Stimulated activated CD8-positive, alpha-beta memory T cell treated with anti-CD3 and anti-CD28 coated beads, Interleukin-15, amount 100 ng/mL, for 4 hours (primary cell): ENCODE data around the gene SNRPA.
"Not testable (repeated sequence)": the region's sequence is repeated elsewhere in the genome, so short reads cannot be mapped to it uniquely, and the experiment has no call there.

Experiments used
- DNase-seq, 2 donors: peaks; one replicate each; pipeline ENCODE4 v3.0.0-alpha.2; 2020; ENCODE audit warnings: low read depth in 2 of 2

Gene SNRPA

GRCh38 chr19:40777645-40777936 is 26.6 kb downstream of the SNRPA start:
- no peak for DNase-seq

DNA sequence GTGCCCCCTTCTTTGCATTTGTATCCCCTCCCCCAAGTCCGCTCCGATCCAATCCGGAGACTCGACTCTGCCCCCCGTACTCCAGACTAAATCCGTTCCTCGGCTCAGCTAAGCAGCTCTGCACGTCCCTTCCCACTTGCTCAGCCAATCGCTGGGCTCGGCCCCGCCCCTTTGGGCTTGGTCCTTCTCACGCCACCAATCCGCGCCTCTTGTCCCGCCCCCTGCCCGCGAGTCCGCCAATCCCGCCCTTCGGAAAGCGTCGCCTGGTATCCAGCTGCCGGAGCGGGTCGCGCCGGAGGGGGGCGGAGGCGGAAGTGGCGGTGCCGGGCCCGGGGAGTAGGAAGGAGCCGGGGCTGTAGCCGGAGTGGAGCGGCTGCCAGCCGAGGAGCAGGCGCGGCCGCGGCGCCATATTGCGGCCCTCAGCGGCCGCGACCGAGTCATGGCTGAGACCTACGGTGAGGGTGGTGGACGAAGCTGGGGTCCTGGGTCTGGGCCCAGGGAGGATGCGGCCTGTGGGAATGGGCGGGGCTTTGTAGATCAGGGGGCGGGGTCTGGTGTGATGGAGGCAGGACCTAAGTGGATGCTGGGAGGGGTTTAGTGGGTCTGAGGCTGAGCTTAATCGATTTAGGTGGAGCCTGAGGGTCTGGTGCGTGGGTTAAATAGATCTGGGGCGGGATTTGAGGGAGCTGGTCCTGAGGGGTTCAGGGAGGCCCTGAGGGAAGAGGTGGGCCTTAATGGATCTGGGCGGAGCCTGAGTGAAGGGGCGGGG is 27.1 kb downstream of the SNRPA start, which contains the start of gene RAB4B:
RAB4B (plus strand) TSS at position 311 of the 769 bp plus-strand sequence; CDS start at position 440, 129 bp downstream.
- DNase-seq = peak; percentile 100

- no peak for DNase-seq
Measured at GRCh38 chr19:40778706-40779284, 27.8 kb downstream of the SNRPA start.

DNA sequence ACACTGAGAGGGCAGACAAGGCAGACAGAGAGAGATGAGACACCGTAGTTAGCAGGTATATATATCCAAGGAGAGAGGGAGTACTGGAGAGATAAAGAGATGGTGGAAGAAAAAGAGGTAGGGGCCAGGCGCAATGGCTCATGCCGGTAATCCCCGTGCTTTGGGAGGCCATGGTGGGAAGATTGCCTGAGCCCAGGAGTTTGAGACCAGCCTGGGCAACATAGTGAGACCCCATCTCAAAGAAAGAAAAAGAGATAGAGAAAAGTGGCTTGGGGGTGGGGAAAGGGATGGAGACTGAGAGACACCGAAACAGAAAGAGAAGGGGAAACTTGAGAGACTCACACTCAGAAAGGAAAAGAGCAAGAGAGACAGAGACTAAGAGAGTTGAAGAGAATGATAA is 29.6 kb downstream of the SNRPA start:
- no peak for DNase-seq

- DNase-seq = no peak
Measured at GRCh38 chr19:40781140-40781539, 30.1 kb downstream of the SNRPA start.

GRCh38 chr19:40783711-40784110 is 32.7 kb downstream of the SNRPA start:
- DNase-seq = no peak

DNA sequence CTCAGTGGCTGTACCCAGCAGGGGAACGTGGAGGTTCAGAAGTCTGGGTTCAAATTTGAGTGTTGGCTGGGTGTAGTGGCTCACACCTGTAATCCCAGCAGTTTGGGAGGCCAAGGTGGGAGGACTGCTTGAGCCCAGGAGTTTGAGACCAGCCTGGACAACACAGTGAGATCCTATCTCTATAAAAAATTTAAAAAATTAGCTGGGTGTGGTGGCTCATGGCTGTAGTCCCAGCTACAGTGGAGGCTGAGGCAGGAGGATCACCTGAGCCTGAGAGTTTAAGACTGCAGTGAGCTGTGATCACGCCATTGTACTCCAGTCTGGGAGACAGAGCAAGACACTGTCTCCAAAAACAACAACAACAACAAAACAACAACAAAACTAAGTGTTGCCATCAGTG is 33.1 kb downstream of the SNRPA start:
- not testable (repeated sequence) for DNase-seq

GRCh38 chr19:40785526-40785925 is 34.5 kb downstream of the SNRPA start:
- DNase-seq = no peak

DNA sequence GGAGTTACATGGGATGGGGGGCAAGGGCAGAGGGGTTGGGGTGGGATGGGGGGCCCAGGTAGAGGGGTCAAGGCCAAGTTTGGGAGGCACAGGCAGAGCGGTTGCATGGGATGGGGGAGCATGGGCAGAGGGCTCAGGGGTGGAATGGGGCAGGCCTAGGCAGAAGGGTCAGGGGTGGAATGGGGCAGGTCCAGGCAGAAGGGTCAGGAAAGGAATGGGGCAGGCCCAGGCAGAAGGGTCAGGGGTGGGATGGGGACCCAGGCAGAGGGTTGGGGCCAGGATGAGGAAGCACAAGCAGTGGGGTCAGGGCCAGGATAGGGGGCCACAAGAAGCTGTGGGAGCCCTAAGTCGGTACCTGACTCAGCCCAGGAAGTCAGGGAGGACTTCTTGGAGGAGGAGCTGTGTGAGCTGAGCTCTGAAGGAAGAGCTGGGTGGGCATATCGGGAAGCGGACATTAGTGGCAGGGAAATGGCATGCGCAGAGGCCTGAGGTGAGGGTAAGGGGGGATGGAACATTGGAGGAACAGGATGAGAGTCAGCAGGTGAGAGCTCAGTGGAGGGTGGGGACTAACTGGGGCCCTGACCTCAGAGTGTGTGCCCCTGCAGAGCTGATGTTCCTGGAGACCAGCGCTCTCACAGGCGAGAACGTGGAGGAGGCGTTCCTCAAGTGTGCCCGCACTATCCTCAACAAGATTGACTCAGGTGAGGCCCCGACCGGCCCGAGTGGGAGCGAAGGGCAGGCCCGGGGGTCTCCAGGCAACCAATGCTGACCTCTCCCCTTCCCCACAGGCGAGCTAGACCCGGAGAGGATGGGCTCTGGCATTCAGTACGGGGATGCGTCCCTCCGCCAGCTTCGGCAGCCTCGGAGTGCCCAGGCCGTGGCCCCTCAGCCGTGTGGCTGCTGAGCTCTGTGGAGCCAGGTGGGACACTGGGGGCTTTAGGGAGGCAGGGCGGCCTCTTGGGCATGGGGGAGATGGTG is 35.3 kb downstream of the SNRPA start:
- no peak for DNase-seq

- no peak for DNase-seq
Measured at GRCh38 chr19:40791349-40791748, 40.3 kb downstream of the SNRPA start.

GRCh38 chr19:40791996-40792395 is 41.0 kb downstream of the SNRPA start:
- no peak for DNase-seq

GRCh38 chr19:40797166-40797962 is 46.4 kb downstream of the SNRPA start:
- DNase-seq = no peak

DNA sequence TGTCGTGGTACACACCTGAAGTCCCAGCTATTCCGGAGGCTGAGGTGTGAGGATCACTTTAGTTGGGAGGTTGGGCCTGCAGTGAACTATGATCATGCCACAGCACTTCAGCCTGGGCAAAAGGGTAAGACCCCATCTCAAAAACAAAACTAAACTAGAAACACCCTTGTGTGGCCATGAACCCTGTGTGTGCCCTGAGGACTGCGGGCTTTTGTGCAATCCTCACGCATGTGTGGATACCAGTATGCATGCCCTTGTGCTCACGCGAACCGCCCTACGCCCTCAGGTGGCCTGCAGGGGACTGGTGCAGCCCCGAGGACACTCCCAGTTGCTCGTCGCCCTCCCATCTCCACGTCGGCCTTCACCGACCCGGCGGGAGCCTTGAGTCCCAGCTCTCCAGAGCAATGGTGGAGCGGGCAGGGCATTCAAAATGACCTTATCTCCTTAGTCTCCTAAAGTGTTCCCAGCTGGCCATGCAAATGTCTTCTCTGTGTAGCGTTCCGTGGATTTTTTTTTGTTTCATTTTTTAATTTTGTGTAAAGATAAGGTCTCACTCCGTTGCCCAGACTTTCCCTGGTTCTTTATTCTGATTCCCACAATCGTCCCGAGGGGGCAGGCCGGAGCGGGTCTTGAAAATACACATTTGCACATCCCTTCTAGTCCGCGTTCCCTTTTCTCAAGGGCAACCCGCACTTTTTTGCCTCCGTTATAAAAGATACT is 47.1 kb downstream of the SNRPA start:
- no peak for DNase-seq

DNA sequence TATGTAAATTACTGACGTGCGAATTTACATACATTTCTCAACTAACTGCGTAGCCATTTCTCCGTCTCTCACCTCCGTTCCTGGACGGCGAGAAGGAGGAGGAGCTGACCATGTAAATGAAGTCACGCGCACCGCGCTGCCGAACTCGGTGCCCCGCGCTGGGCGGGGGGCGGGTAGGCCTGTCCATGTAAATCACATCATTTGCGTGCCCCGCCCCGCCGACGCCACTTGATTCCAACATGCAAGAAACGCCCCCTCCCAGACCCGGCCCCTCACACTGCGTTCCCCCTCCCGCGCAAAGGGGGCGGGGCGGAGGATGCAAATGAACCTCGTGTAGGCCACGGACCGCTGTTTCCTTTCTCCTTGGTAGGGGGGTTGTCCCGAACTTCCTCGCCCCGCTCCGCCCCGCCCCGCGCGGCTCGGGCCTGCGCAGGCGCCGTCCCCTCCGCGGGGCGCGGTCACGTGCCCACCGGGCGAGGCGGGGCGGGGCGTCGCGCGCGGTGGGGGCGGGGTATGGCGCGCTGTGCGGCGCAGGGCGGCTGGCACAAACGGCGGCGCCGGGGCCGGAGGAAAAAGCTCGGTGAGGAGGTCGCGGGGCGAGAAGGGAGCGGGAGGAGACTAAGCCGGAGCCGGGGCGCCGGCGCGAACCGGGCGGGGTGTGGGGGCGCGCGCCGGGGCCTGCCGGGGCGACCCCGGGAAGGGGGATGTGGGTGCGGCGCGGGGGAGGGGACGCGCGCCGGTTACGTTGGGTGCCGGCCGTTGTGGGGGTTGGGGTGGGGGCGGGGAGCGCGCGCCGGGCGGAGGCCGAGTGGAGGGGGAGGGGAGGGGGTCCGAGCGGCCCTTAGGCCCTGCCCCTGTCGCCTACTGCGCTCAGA is 47.9 kb downstream of the SNRPA start, which contains the start of gene EGLN2:
EGLN2 (plus strand) TSS at position 509 of the 875 bp plus-strand sequence. CDS start 1,382 bp downstream, outside the sequence.
- DNase-seq = peak; percentile 100

GRCh38 chr19:40799558-40800338 is 48.7 kb downstream of the SNRPA start:
- DNase-seq = no peak

GRCh38 chr19:40800339-40800996 is 49.5 kb downstream of the SNRPA start:
- DNase-seq = no peak

GRCh38 chr19:40800997-40801377 is 50.0 kb downstream of the SNRPA start:
- no peak for DNase-seq
